Uterus (tissue), 4 donors: ENCODE measurements around the gene PPM1A. TPM values are rescaled to one million over a fixed set of nuclear protein-coding genes. Genes with fewer than 3 reads are reported as not detected.

Experiments used
- DNase-seq, 2 donors: peaks; one replicate each; pipeline ENCODE4 v3.0.0-alpha.2; 2019 to 2020
- H3K27ac ChIP-seq, 2 donors: fragments of 200-600 bp; sonication (generic); 1 replicate in 1 of 2; 2 replicates in 1 of 2; pipeline ENCODE4 v1.5.1; 2016 to 2018
- H3K27me3 ChIP-seq, 2 donors: fragments of 200-600 bp; sonication (generic); one replicate each; pipeline ENCODE4 v1.5.1; 2018 to 2019; ENCODE audit warnings: control low read depth in 1 of 2
- H3K36me3 ChIP-seq, 2 donors: fragments of 200-600 bp; sonication (generic); one replicate each; pipeline ENCODE4 v1.5.1; 2019; ENCODE audit warnings: control low read depth in 1 of 2
- H3K4me1 ChIP-seq, 2 donors: fragments of 200-600 bp; sonication (generic); one replicate each; pipeline ENCODE4 v1.5.1; 2018 to 2019; ENCODE audit warnings: control low read depth in 1 of 2
- H3K4me3 ChIP-seq, 2 donors: fragments of 200-600 bp; sonication (generic); 1 replicate in 1 of 2; 2 replicates in 1 of 2; pipeline ENCODE4 v1.5.1; 2018 to 2019; ENCODE audit warnings: mild to moderate bottlenecking in 1 of 2
- H3K9me3 ChIP-seq, 2 donors: fragments of 200-600 bp; sonication (generic); one replicate each; pipeline ENCODE4 v1.5.1; 2019; ENCODE audit warnings: control low read depth in 1 of 2
- POLR2A ChIP-seq, 2 donors: fragments of 450-650 bp; IDR thresholded peaks; one replicate each; pipeline ENCODE4 v1.6.1; 2016; ENCODE audit warnings: antibody characterized with exemption in 2 of 2, mild to moderate bottlenecking in 1 of 2, moderate library complexity in 1 of 2
- intact Hi-C: fragments of 100-400 bp; cut with DNase I; formaldehyde crosslinking; loops from one replicate; pipeline ENCODE4 v1.15.1; 2023; ENCODE audit warnings: low total_unique reads
- total RNA-seq, 4 donors: library from RNA; depleted of rRNA in 3 of 4; stranded (reverse); fragments of >200 nt in 3 of 4; gene quantifications; one replicate each; pipeline versions ENCODE4 v1.1.0 to v1.2.4, GENCODE V29; 2014 to 2023
- TF ChIP-seq, protein P1 (sequence below), 4 experiments: fragments of 200-600 bp in 2 of 4; fragments of 450-650 bp in 2 of 4; sonication (generic) in 2 of 4; IDR thresholded peaks; one replicate each; pipeline ENCODE4 v1.5.1; 2016 to 2019; ENCODE audit warnings: antibody characterized with exemption in 4 of 4, mild to moderate bottlenecking in 2 of 4, moderate library complexity in 1 of 4
- donor health status: DM: yes; HTN: yes; CAD: no.

The PPM1A gene
- total RNA-seq, 4 donors from 2014 or later, result 32.0 to 77.1 (median 52.8) TPM

DNA sequence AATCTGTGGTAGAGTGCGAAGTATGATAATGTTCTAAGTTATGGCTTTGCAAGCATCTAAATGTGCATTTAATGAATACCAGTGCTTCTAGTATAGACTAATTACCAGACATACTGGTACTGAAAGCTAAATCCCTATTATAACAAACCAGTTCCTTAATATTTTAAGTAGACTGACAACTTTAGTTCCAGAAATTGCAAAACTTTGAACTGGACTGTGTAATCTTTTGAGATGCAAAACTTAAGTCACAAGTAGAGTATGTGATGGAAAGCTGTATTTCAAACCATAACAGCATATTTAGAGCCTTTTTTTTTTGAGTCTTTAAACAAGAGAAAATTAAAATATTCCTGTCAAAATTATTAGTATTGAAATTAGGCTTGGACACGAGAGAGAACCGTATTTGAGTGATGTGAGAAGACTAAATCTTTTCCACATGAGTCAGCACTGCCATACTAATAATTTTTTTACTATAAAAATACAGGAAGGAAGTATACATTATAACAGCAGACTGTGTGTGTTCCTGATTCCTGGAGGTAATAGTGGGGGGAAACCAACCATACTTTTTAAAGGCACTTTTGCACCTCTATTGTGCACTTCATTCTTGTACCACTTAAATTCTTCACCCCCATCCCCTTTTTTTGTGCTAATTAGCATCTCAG, 45.5 kb downstream of the PPM1A start:
- H3K9me3 ChIP-seq, result no peaks in the 10 kb centered on the region
- DNase-seq, result no peak
- TF ChIP-seq POLR2A (IDR thresholded peaks at IDR 0.05), result no peak
- TF ChIP-seq, protein P1, sequence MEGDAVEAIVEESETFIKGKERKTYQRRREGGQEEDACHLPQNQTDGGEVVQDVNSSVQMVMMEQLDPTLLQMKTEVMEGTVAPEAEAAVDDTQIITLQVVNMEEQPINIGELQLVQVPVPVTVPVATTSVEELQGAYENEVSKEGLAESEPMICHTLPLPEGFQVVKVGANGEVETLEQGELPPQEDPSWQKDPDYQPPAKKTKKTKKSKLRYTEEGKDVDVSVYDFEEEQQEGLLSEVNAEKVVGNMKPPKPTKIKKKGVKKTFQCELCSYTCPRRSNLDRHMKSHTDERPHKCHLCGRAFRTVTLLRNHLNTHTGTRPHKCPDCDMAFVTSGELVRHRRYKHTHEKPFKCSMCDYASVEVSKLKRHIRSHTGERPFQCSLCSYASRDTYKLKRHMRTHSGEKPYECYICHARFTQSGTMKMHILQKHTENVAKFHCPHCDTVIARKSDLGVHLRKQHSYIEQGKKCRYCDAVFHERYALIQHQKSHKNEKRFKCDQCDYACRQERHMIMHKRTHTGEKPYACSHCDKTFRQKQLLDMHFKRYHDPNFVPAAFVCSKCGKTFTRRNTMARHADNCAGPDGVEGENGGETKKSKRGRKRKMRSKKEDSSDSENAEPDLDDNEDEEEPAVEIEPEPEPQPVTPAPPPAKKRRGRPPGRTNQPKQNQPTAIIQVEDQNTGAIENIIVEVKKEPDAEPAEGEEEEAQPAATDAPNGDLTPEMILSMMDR (IDR thresholded peaks at IDR 0.05), result no peak

DNA sequence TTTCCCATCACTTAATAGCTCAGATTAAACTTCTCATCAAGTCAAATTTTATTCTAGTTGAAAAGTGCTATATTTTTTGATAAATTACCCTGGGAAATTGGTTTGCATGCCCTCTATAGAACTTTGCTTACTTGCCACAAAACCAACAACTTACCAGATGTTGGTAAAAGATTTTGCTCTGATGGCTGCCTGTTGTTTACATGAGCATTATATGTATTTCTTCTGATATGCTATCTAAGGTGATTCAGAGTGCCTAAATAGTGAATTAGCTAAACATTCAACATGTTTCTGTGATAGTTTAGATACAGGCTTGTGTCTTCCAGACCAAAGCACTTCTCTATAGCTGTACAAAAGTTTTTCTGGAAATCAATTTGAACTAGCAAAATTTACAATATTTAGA, 51.0 kb downstream of the PPM1A start:
- H3K4me1 ChIP-seq, result no peaks in the 10 kb centered on the region
- DNase-seq, result no peak
- no peak overlapping the region for H3K4me3 ChIP-seq
- TF ChIP-seq POLR2A (IDR thresholded peaks at IDR 0.05), result no peak
- TF ChIP-seq, protein P1 (IDR thresholded peaks at IDR 0.05), result no peak
- intact Hi-C loops, result no loop called here
- no peak overlapping the region for H3K27ac ChIP-seq
- H3K9me3 ChIP-seq, result no peaks in the 10 kb centered on the region
- no peaks in the 10 kb centered on the region for H3K36me3 ChIP-seq
- H3K27me3 ChIP-seq, result no peaks in the 10 kb centered on the region

More for the DNA sequence above, 45.5 kb downstream of the PPM1A start:
- Histone ChIP-seq H3K36me3 (no peaks in the 10 kb centered on the region), H3K27me3 (no peaks in the 10 kb centered on the region), H3K4me1 (no peaks in the 10 kb centered on the region), H3K4me3 (no peak overlapping the region), H3K27ac (no peak overlapping the region)
- intact Hi-C loops, result no loop called here

DNA sequence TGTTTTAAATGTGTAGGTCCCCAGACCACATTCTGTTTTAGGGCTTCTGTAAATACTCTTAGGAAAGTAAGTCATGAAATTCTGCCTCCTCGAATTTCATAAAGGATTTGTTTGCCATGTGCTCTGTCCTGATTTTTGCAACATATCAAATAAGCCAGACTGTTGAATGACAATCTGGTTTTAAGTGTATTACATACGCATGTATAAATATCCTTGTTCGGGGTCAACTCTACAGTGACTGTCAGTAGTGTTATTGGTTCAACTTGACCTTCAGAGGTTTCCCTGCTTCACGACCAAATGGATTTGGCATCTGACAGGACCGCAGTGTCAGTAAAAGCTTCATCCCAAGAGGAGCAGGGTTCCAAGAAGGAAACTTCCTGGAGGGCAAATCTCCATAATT, 52.7 kb downstream of the PPM1A start:
- H3K27ac ChIP-seq, result no peak overlapping the region
- no peak overlapping the region for H3K4me3 ChIP-seq
- no peaks in the 10 kb centered on the region for H3K27me3 ChIP-seq
- H3K36me3 ChIP-seq, result no peaks in the 10 kb centered on the region
- no peak for DNase-seq
- intact Hi-C loops, result no loop called here
- no peaks in the 10 kb centered on the region for H3K9me3 ChIP-seq
- TF ChIP-seq, protein P1 (IDR thresholded peaks at IDR 0.05), result no peak
- TF ChIP-seq POLR2A (IDR thresholded peaks at IDR 0.05), result no peak
- H3K4me1 ChIP-seq, result no peaks in the 10 kb centered on the region

DNA sequence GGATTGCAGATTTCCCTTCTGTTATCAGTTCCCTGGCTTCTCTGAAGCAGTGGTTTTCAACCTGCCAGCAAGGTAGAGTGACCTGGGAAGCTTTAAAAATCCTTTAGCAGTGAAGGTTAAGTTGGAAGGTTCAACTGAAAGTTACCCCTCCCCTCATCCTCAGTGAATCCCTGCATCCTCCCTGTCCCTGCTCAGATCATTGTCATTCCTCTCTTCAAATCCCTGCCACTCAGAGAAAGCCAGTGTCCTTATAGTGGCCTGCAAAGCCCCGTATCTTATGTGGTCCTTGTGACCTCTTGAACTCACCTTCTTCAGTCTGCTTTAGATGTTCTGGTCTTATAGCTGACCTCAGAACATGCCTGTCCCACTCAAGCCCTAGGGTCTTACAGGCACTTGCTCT, 53.6 kb downstream of the PPM1A start:
- no peaks in the 10 kb centered on the region for H3K36me3 ChIP-seq
- no peaks in the 10 kb centered on the region for H3K4me1 ChIP-seq
- H3K27me3 ChIP-seq, result no peaks in the 10 kb centered on the region
- no peak overlapping the region for H3K27ac ChIP-seq
- no peak for DNase-seq
- TF ChIP-seq, protein P1 (IDR thresholded peaks at IDR 0.05), result no peak
- no peak for TF ChIP-seq POLR2A (IDR thresholded peaks at IDR 0.05)
- H3K9me3 ChIP-seq, result no peaks in the 10 kb centered on the region
- no peak overlapping the region for H3K4me3 ChIP-seq
- intact Hi-C loops, result no loop called here

DNA sequence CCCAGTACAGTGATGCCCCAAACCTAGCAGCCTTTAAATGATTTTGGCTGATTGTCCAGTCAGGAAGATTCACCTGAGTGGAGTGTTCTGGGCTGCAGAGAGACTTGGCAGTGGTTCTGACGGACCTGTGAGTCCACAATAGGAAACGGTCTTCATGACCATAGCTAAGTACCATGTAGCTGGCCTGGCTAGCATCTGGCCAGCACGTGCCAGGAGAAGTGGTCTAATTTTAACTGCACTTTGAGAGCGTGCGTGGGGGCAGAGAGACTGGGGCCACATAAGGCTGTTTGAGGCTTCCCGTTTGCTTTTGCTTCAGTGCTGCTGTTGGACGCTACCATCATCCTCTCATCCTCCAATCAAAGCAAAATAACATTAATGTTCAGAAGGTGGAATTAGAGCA, 54.7 kb downstream of the PPM1A start:
- Histone ChIP-seq H3K4me3 (no peak overlapping the region), H3K36me3 (no peaks in the 10 kb centered on the region), H3K27me3 (no peaks in the 10 kb centered on the region), H3K27ac (no peak overlapping the region), H3K9me3 (no peaks in the 10 kb centered on the region), H3K4me1 (no peaks in the 10 kb centered on the region)
- peak; percentile 20 to 28 for DNase-seq
- intact Hi-C loops, result no loop called here
- TF ChIP-seq POLR2A (IDR thresholded peaks at IDR 0.05), result no peak

DNA sequence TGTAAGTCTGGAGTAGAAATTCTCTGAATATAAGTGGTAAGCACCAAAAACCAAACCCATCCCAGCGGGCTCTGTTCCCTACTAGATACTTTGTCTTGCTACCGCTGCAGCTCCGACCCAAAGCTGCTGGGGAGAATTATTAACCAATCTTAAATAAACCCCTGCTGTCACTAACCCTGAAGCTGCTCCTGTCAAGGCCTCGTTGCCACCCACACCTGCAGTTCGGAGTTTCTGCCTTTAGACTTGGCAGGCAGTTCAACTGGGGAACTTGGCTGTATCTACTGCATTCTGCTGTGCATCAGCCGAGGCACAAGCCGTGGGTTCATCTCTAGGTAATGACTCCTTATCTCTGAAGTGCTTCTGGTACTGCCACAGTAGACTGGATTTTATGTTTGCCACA, 55.5 kb downstream of the PPM1A start:
- H3K9me3 ChIP-seq, result no peaks in the 10 kb centered on the region
- no peaks in the 10 kb centered on the region for H3K36me3 ChIP-seq
- H3K4me3 ChIP-seq, result no peak overlapping the region
- no peaks in the 10 kb centered on the region for H3K27me3 ChIP-seq
- intact Hi-C loops, result no loop called here
- TF ChIP-seq, protein P1 (IDR thresholded peaks at IDR 0.05), result no peak
- TF ChIP-seq POLR2A (IDR thresholded peaks at IDR 0.05), result no peak
- H3K4me1 ChIP-seq, result no peaks in the 10 kb centered on the region
- H3K27ac ChIP-seq, result no peak overlapping the region
- no peak for DNase-seq
